HG03103 (cell line): ENCODE measurements around the gene HYDIN.
"Not testable (repeated sequence)": the region's sequence is repeated elsewhere in the genome, so short reads cannot be mapped to it uniquely, and the experiment has no call there.

Source experiments
- ATAC-seq: cut with Tn5 transposase; IDR thresholded peaks from one replicate; pipeline ENCODE4 v1.9.1; 2021; ENCODE audit warnings: low read depth; ENCODE audit not compliant: unreplicated experiment

Gene HYDIN

DNA sequence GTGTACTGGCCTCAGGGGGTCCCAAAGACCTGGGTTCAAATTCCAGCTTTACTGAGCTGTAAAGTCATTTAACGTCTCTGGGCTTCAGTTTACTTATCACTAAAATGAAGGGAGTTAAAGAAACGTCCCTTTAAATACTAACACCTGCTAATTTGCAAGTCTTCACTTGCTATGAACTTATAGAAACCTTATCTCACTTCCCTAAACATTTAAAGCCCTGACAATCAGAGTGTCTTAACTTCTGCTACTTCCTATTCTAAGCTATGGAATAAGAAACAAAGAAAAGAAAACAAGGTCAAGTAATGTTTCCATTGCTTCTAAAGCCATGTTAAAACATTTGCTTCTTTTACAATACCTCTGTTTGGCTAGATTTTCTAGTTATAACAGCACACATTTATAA lies 87.3 kb downstream of the HYDIN start:
- ATAC-seq = not testable (repeated sequence)

GRCh38 chr16:71110565-71110964 lies 120.0 kb downstream of the HYDIN start:
- not testable (repeated sequence) for ATAC-seq

GRCh38 chr16:71109656-71110208 lies 120.8 kb downstream of the HYDIN start:
- not testable (repeated sequence) for ATAC-seq

DNA sequence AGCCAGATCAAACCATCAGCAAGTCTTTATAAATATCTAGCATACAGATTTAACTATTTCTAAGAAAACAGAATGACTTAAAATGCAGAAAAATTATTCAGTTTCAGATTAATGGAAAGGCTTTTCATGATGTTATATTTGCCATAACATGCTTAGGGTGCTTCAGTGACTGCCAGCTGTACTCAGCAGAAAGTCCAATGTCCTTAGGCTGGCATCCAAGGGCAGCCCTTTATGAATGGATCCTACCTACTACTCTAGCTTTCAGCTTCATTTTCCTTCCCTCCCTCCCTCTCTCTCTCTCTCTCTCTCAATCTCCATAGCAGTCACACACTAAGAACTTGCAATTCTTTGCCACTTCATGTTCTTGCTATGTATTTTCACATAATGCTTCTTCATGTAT lies 124.6 kb downstream of the HYDIN start:
- ATAC-seq = not testable (repeated sequence)

- ATAC-seq = not testable (repeated sequence)
Measured at GRCh38 chr16:71083573-71083972, 146.9 kb downstream of the HYDIN start.

DNA sequence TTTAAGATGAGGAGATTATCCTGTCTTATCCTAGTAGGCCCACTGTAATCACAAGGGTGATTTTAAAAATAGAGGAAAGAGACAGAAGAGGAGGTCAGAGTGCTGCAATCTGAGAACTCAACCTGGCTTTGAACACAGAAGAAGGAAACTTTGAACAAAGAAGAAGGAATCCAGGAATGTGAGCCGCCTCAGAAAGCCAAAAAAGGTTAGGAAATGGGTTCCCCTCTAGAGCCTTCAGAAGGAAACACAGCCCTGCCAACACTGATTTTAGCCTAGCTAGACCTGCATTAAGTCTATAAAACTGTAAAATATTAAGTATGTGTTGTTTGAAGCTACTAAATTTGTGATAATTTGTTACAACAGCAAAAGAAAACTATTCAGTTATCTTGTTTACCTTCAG lies 149.7 kb downstream of the HYDIN start:
- ATAC-seq = not testable (repeated sequence)

- not testable (repeated sequence) for ATAC-seq
Measured at GRCh38 chr16:71080262-71080661, 150.3 kb downstream of the HYDIN start.

DNA sequence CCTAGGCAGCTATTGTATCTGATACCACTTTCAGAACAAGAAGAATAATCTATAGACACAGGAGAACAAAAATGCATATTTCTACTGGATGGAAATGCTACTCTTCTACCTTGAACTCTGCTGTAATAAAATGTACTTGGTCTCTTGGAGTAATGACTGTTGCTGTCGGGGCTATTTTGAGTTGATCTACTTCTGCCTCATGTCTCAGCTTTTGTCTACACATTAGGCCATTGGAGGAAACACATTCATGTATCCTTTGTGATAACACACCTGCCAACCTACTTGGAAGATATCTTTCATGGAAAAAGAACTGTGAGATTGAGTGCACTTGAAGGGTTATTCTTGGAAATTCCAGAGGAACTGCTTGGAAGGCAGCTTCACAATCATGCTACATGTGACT lies 159.9 kb downstream of the HYDIN start:
- not testable (repeated sequence) for ATAC-seq

GRCh38 chr16:71069842-71070241 lies 160.7 kb downstream of the HYDIN start:
- not testable (repeated sequence) for ATAC-seq

- not testable (repeated sequence) for ATAC-seq
Measured at GRCh38 chr16:71053897-71054609, 176.5 kb downstream of the HYDIN start.

DNA sequence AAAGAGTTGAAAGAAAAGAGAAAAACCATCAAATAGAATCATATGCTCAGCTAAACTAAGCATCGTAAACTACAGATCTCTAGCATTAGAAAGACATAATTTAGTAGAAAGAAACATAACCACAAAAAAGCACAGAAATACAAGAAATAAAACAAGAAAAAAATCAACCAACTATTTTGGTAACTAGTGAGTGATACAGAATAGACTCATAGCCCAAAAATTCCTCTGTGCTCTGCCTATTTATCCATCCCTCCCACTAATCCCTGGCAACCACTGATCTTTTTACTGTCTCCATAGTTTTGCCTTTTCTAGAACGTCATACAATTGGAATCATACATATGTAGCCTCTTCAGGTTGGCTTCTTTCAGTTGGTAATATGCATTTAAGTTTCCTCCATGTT lies 180.2 kb downstream of the HYDIN start:
- ATAC-seq = not testable (repeated sequence)

DNA sequence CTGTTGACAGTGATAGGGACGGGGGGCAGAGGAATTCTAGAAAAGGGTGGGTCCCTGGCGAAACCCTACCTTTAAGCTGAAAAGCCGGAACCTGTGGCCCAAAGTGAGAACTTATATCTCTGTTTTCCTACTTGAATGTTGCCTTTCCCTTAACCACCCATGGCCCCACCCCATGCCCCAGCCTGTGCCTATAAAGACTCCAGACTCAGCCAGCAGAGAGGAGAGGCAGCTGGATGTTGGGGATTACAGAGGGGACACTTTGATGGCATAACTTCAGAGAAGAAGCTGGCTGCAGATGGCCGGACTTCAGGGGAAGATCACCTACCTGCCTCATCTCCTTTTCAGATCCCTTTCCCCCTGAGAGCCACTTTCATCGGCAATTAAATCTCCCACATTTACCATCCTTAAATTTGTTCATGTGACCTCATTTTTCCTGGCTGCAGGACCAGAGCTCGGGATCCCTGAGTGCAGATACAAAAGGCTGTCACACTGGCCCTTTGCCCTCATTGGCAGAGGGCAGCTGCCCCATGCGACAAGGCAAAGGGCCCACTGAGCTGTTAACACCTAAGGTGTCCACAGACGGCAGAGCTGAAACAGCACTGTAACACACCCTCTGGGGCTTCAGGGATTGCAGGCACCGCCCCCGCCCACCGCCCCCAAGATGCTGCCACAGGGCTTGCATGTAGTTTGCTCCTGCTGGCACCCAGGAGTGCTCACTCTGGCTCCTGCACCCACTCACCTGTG lies 191.0 kb downstream of the HYDIN start:
- ATAC-seq = not testable (repeated sequence)

GRCh38 chr16:71038421-71038820 lies 192.1 kb downstream of the HYDIN start:
- not testable (repeated sequence) for ATAC-seq

DNA sequence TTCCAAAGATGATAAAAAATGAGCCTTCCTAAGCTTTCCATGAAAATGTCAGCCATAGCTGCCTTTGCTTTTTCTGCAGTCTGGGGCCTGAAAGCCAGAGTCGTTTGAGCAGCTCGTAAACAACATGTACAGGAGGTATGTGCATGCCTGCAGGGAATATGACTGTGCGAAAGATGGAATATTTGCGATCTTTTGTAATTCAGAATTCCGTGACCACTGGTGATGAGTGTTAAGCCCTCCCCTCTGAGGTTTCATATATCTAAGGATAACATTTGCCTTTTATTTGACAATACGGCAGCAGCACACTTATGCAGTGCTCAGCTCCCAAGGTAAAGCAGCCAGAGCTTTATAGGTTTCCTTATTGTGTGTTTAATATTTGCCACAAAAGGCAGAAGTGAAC lies 192.5 kb downstream of the HYDIN start:
- not testable (repeated sequence) for ATAC-seq

- ATAC-seq = not testable (repeated sequence)
Measured at GRCh38 chr16:71028032-71028727, 202.3 kb downstream of the HYDIN start.

DNA sequence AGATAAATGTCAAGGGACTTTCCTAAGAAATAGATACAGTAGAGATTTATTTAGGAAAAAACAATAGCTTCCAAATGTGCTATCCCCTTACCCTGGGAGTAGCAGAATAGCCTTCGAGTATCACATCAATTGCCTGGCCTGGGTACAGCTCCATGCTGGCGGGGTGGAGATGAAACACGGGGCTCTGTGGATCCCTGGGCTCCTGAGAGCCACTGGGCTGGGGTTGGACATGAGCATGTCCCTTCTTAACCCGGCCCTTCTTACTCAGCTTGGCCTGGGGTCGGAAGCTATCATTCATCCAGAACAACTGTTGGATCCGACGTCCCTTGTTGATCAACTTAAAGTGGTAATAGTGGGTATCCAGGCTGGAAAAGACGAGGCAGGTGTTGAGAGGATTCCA lies 203.0 kb downstream of the HYDIN start:
- ATAC-seq = not testable (repeated sequence)

- not testable (repeated sequence) for ATAC-seq
Measured at GRCh38 chr16:71023851-71024439, 206.6 kb downstream of the HYDIN start.

DNA sequence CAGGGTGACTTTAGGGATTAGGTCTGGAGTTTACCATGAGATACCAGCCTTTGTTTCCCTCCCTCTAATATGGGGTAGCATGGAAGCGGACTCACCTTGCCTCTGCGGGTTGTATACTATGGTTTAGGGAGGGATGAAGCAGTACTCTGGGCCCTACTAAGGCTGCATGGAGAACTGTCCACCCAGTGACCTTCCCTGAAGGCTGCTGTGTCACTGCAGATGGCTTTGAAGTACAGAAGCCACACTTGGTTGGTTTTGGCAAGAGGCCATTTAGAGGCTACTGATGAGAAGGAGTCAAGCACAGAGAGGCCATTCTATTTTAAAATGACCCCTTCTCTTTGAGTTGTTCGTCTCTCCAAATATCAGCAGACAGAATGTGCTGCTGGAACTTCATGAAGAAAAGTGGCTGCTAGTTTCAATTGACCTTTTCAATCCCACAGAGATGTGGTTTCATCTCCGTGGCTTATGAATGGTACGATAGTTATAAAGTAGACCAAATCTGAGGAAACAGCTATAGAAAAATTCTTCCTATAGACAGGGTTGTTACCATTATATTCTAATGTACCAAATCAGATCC lies 208.5 kb downstream of the HYDIN start:
- ATAC-seq = not testable (repeated sequence)

DNA sequence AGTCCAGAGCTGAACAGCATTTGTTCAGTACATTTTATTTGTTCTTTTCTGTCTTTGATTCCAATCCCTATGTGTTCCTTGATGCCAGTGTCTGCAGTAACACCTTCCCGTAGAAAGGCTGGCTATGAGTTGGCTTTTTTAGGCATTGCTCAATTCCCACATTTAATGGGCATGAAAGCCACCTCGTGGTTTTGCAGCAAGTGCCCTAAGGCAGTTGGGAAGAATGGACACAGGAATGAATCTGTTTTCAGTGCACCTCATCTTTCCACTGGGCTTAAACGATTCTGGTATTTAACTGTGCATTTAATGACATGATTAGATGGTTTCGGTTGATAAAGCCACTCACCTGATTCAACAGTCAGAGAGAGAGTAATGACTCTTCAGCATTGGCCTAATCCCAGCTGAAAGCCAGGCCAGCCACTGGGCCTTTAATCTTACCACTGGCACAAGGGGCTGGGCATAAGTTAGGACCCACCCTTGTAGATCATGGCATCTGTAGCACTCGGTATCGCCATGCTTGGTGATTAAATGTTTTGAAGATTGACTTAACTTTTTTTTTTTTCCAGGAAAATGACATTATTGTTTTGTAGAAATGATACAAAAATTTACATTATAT lies 211.3 kb downstream of the HYDIN start:
- not testable (repeated sequence) for ATAC-seq

- ATAC-seq = not testable (repeated sequence)
Measured at GRCh38 chr16:71015419-71015818, 215.1 kb downstream of the HYDIN start.
